Embryonic facial prominence (tissue), 1 donor: ENCODE results near the gene TBXAS1.

Experiments
- DNase-seq: peaks from one replicate; pipeline ENCODE4 v3.0.0-alpha.2; 2016; ENCODE audit errors: extremely low spot score

Gene TBXAS1

DNA sequence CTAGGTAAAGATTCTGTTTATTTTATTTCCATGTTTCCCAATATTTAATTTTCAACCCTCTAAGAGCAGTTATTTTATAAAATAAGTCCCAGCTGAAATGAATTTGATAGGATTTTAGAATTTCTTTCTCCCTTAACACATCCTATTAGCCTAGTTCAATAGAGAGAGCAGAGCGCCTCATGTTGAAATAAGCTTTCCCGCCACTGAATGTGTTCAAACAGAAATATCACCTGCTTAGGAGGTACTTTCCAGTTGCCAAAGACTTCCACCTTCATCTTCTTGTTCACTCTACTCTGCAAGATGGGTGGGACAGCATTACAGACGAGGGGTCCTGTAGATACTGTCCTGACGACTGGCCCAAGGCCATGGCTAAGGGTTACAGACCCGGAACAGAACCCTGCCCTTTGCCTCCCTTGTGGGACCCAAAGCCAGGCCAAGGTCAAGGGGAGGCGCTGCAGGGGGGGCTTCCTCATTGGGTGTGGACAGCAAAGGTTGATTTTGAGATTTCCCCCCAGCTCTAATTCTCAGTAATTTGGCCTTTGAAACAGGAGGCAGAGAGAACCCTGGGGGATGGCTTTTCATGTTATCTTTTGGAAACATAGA lies 171.7 kb downstream of the TBXAS1 start:
- no peak for DNase-seq

- no peak for DNase-seq
Measured at GRCh38 chr7:140003913-140004382, 174.9 kb downstream of the TBXAS1 start.

DNA sequence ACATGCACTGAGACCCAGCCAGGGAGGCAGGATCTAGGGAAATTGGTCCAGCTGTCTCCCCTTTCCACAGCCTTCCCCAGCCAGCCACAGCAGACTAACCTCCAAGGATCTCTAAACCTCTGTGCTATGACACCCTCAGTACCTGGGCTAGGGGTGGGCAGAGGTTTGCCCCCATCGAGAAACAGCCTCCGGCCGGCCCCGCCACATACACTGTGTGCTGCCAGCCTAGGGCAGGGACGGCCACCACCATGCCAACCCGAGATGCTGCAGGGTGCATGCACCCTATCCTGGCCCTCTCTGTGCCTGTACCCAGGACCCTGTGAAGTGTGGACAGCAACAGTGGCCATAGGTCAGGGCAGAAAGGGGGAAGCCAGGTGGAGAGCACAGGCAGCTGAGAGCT lies 175.6 kb downstream of the TBXAS1 start:
- no peak for DNase-seq

- DNase-seq, result no peak
Measured at GRCh38 chr7:140005341-140005740, 176.3 kb downstream of the TBXAS1 start.

GRCh38 chr7:140005754-140006503 lies 176.9 kb downstream of the TBXAS1 start:
- no peak for DNase-seq

- DNase-seq, result no peak
Measured at GRCh38 chr7:140006600-140006999, 177.5 kb downstream of the TBXAS1 start.

- DNase-seq, result no peak
Measured at GRCh38 chr7:140007051-140007690, 178.1 kb downstream of the TBXAS1 start.

- no peak for DNase-seq
Measured at GRCh38 chr7:140008755-140009610, 179.9 kb downstream of the TBXAS1 start.

- no peak for DNase-seq
Measured at GRCh38 chr7:140009735-140010134, 180.7 kb downstream of the TBXAS1 start.

- no peak for DNase-seq
Measured at GRCh38 chr7:140010194-140010895, 181.3 kb downstream of the TBXAS1 start.

GRCh38 chr7:140013676-140014075 lies 184.6 kb downstream of the TBXAS1 start:
- DNase-seq, result no peak

GRCh38 chr7:140014123-140014522 lies 185.1 kb downstream of the TBXAS1 start:
- DNase-seq, result no peak

- DNase-seq, result no peak
Measured at GRCh38 chr7:140015471-140015970, 186.5 kb downstream of the TBXAS1 start.

DNA sequence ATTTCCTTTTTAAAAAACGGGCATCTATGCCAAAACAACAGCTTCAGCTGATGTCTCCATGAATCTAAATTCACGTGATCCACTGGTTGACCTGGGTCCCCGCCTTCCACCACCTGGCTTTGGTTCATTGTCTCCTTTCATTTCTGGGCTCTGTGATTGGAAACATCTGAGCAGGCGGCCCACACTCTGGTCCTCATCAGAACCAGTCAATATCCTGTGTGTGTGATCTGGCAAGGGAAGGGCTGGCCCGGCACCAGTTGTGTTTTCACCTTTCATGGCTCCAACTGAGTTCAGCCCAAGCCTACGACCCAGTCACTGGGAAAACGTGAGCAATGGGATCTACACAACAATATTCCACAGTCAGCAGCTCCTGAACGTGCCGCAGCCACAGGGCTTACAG lies 187.5 kb downstream of the TBXAS1 start:
- DNase-seq, result no peak

DNA sequence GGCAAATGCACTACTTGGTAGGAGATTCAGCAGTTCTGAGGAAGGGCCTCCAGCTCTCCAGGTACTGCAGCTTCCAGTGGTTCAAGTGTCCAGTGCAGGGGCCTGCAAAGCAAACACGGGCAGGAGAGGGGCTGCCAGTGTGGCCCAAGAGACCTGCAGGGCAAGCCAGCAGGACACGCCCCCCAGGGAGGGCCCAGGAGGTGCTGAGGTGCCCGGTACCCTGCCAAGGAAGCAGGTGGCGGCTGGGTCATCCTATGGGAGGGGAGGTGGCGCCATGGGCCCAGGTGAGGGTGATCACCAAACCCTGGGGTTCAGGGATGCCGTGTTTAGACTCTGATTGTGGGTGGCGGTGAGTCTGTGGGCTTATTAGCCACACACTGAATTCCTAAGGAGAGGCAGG lies 188.0 kb downstream of the TBXAS1 start:
- no peak for DNase-seq

- DNase-seq, result no peak
Measured at GRCh38 chr7:140017543-140017942, 188.5 kb downstream of the TBXAS1 start.

GRCh38 chr7:140018125-140019043 lies 189.3 kb downstream of the TBXAS1 start:
- no peak for DNase-seq

GRCh38 chr7:140019172-140019571 lies 190.1 kb downstream of the TBXAS1 start:
- no peak for DNase-seq

DNA sequence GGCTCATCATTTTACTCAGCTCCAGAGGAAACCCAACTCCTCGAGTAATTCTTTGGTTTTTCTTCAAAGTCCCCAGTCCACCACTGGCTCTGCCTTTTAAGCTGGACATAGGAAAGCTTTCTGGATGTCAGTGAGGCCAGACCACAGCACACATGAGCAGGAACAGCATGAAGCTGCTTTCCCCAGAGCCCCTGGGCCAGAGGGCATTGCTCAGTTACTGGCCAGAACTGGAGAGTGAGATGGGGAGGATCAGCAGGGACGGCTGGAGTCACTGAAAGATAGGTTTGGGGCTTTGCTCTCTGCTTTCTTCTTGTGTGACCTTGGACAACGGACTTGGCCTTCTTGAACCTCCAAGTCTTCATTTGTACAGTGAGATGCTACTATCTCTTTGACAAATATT lies 190.5 kb downstream of the TBXAS1 start:
- DNase-seq, result no peak

DNA sequence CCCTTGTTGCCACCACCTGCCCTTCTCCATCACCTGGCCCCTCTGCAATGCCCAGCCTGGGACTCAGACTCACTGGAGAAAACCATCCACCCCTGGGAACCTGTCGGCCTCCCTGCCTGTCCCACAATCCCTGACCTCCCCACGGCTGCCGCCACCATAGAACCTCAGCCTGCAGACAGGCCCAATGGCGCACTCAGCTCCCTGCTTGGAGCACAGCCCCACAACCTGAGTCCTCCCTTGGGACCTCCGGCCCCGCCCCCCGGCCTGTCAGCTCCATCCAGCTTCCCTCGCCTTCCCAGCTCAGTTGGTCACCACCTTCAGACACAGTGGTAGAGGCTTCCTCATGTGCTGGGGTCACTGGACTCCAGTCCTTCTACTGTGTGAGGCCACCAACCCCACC lies 192.5 kb downstream of the TBXAS1 start:
- DNase-seq, result no peak
